ENCODE results near the gene BEX3. TPM values are rescaled to one million over a fixed set of nuclear protein-coding genes. Genes with fewer than 3 reads are reported as not detected.

The BEX3 gene
- polyA plus RNA-seq, 1 experiment = 107 TPM

DNA sequence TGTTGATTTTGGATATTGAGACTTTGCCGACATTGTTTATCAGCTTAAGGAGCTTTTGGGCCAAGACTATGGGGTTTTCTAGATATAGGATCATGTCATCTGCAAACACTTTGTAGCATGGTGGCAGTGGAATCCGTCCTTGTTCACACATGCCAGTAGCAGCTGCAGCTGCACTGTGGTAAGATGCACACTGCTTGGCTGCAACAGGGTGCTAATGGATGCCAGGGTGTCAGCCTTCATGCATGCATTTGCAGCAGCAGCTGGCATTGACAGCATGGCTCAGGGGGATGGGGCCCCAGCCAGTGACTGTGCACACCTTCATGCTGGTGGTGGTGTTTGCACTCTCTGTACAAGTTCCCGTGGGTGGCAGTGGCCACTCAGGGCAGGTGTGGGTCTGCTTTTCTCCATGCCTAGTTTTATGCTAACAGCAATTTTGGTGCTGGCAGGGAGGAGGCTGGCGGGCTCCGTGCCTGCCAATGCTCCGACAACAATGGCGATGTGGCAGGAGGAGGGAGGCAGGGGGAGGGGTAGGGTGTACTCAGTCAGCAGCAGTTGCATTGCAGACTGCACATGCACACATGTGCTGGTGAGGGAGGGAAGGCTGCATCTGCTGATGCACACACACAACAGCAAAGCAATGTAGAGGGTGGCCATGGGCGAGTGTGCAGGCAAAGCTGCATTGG is 37.5 kb downstream of the BEX3 start:
- Histone ChIP-seq H3K4me3 (ENCODE audit: low read depth, low read length) (no peak overlapping the region), H3K27me3 (ENCODE audit: control insufficient read depth, insufficient read depth, low read length) (no peaks in the 10 kb centered on the region), H3K36me3 (ENCODE audit: control insufficient read depth, insufficient read depth, low read length) (no peaks in the 10 kb centered on the region)
- POLR2A ChIA-PET = no interaction called here
- CTCF ChIA-PET = no interaction called here
- TF ChIP-seq, protein P1, sequence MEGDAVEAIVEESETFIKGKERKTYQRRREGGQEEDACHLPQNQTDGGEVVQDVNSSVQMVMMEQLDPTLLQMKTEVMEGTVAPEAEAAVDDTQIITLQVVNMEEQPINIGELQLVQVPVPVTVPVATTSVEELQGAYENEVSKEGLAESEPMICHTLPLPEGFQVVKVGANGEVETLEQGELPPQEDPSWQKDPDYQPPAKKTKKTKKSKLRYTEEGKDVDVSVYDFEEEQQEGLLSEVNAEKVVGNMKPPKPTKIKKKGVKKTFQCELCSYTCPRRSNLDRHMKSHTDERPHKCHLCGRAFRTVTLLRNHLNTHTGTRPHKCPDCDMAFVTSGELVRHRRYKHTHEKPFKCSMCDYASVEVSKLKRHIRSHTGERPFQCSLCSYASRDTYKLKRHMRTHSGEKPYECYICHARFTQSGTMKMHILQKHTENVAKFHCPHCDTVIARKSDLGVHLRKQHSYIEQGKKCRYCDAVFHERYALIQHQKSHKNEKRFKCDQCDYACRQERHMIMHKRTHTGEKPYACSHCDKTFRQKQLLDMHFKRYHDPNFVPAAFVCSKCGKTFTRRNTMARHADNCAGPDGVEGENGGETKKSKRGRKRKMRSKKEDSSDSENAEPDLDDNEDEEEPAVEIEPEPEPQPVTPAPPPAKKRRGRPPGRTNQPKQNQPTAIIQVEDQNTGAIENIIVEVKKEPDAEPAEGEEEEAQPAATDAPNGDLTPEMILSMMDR (IDR thresholded peaks at IDR 0.05; ENCODE audit: insufficient read depth, low read depth, low read length) = no peak
- no peak for DNase-seq (ENCODE audit: low read depth)

DNA sequence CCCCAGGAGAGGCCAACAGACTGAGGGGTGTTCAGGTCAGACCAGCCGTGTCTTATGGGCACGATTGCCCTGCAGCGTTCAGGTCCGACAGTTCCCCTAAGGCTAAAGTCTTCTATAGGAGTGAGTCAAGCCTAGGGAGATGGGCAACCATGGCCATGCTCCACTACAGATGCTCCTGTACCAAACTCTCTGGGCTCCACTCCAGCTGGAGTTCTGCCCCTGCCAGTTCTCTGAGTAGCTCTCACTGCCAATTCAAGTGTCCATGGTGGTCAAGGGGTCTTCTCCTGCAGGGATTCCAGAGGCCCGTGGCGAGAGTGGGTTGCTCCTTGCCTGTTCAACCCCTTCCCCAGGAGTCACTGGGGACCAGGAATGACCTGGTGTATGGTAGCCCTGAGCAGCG is 38.2 kb downstream of the BEX3 start:
- Histone ChIP-seq H3K36me3 (ENCODE audit: control insufficient read depth, insufficient read depth, low read length) (no peaks in the 10 kb centered on the region), H3K4me3 (ENCODE audit: low read depth, low read length) (no peak overlapping the region), H3K27me3 (ENCODE audit: control insufficient read depth, insufficient read depth, low read length) (no peaks in the 10 kb centered on the region)
- CTCF ChIA-PET = no interaction called here
- DNase-seq (ENCODE audit: low read depth) = no peak
- POLR2A ChIA-PET = no interaction called here
- TF ChIP-seq, protein P1 (IDR thresholded peaks at IDR 0.05; ENCODE audit: insufficient read depth, low read depth, low read length) = no peak

GRCh38 chrX:103415068-103415467 is 38.7 kb downstream of the BEX3 start:
- no peak for DNase-seq (ENCODE audit: low read depth)
- TF ChIP-seq, protein P1 (IDR thresholded peaks at IDR 0.05; ENCODE audit: insufficient read depth, low read depth, low read length) = no peak
- H3K36me3 ChIP-seq (ENCODE audit: control insufficient read depth, insufficient read depth, low read length) = no peaks in the 10 kb centered on the region
- H3K4me3 ChIP-seq (ENCODE audit: low read depth, low read length) = no peak overlapping the region
- ChIA-PET CTCF (no interaction called here), POLR2A (no interaction called here)
- H3K27me3 ChIP-seq (ENCODE audit: control insufficient read depth, insufficient read depth, low read length) = no peaks in the 10 kb centered on the region

DNA sequence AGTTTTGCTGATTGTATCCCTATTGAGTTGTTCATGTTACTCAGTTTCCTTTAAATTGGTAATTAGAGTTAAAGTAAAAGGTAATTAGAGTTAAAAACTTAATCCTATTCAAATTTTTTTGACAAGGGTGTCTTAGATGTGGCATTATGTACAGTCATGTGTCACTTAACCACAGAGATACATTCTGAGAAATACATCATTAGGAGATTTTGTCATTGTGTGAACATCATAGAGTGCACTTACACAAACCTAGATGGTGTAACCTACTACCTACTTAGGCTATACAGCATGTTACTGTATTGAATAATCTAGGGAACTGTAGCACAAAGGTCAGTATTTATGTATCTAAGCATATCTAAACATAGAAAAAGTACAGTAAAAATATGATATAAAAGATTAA is 39.2 kb downstream of the BEX3 start:
- ChIA-PET POLR2A (no interaction called here), CTCF (no interaction called here)
- H3K4me3 ChIP-seq (ENCODE audit: low read depth, low read length) = no peak overlapping the region
- DNase-seq (ENCODE audit: low read depth) = no peak
- H3K36me3 ChIP-seq (ENCODE audit: control insufficient read depth, insufficient read depth, low read length) = no peaks in the 10 kb centered on the region
- no peaks in the 10 kb centered on the region for H3K27me3 ChIP-seq (ENCODE audit: control insufficient read depth, insufficient read depth, low read length)
- TF ChIP-seq, protein P1 (IDR thresholded peaks at IDR 0.05; ENCODE audit: insufficient read depth, low read depth, low read length) = no peak

GRCh38 chrX:103417370-103417769 is 41.0 kb downstream of the BEX3 start:
- H3K4me3 ChIP-seq (ENCODE audit: low read depth, low read length) = no peak overlapping the region
- no peaks in the 10 kb centered on the region for H3K27me3 ChIP-seq (ENCODE audit: control insufficient read depth, insufficient read depth, low read length)
- DNase-seq (ENCODE audit: low read depth) = no peak
- TF ChIP-seq, protein P1 (IDR thresholded peaks at IDR 0.05; ENCODE audit: insufficient read depth, low read depth, low read length) = no peak
- POLR2A ChIA-PET = no interaction called here
- CTCF ChIA-PET = no interaction called here
- no peaks in the 10 kb centered on the region for H3K36me3 ChIP-seq (ENCODE audit: control insufficient read depth, insufficient read depth, low read length)
